AG08395 (cell line): ENCODE measurements around the gene DLK2.
"Not testable (repeated sequence)": the region's sequence is repeated elsewhere in the genome, so short reads cannot be mapped to it uniquely, and the experiment has no call there.

ENCODE experiments used
- DNase-seq: peaks from one replicate; pipeline ENCODE4 v3.0.0; 2012; ENCODE audit warnings: mixed read lengths, low spot score

DLK2 gene

GRCh38 chr6:43481075-43481474, 25.7 kb upstream of the DLK2 start:
- no peak for DNase-seq

- DNase-seq = no peak
Measured at GRCh38 chr6:43478008-43478372, 22.6 kb upstream of the DLK2 start.

GRCh38 chr6:43477235-43478007, 22.1 kb upstream of the DLK2 start, which contains the start of gene TJAP1:
TSS of gene TJAP1 (plus strand) at chr6:43477570. CDS start at chr6:43499002, 21,432 bp downstream.
- DNase-seq = peak; percentile 95

- DNase-seq = no peak
Measured at GRCh38 chr6:43476746-43477145, 21.4 kb upstream of the DLK2 start.

GRCh38 chr6:43475516-43475915, 20.2 kb upstream of the DLK2 start:
- no peak for DNase-seq

GRCh38 chr6:43472515-43472914, 17.2 kb upstream of the DLK2 start:
- no peak for DNase-seq

- no peak for DNase-seq
Measured at GRCh38 chr6:43471399-43471798, 16.1 kb upstream of the DLK2 start.

- no peak for DNase-seq
Measured at GRCh38 chr6:43469947-43470346, 14.6 kb upstream of the DLK2 start.

- no peak for DNase-seq
Measured at GRCh38 chr6:43468748-43469681, 13.7 kb upstream of the DLK2 start.

- DNase-seq = no peak
Measured at GRCh38 chr6:43468240-43468639, 12.9 kb upstream of the DLK2 start.

GRCh38 chr6:43467752-43468151, 12.4 kb upstream of the DLK2 start:
- no peak for DNase-seq

GRCh38 chr6:43467265-43467664, 11.9 kb upstream of the DLK2 start:
- not testable (repeated sequence) for DNase-seq

GRCh38 chr6:43465948-43466347, 10.6 kb upstream of the DLK2 start:
- no peak for DNase-seq

GRCh38 chr6:43464337-43464736, 9.0 kb upstream of the DLK2 start:
- no peak for DNase-seq

GRCh38 chr6:43461936-43462335, 6.6 kb upstream of the DLK2 start:
- no peak for DNase-seq

- DNase-seq = no peak
Measured at GRCh38 chr6:43460032-43460431, 4.7 kb upstream of the DLK2 start.

GRCh38 chr6:43459535-43459934, 4.2 kb upstream of the DLK2 start:
- DNase-seq = no peak

GRCh38 chr6:43458154-43458553, 2.8 kb upstream of the DLK2 start:
- not testable (repeated sequence) for DNase-seq

GRCh38 chr6:43457643-43458042, 2.3 kb upstream of the DLK2 start:
- no peak for DNase-seq

- peak; percentile 91 for DNase-seq
Measured at GRCh38 chr6:43454696-43455530, 435 bp downstream of the DLK2 start.

- DNase-seq = no peak
Measured at GRCh38 chr6:43454290-43454695, 1.1 kb downstream of the DLK2 start.

GRCh38 chr6:43453831-43454230, 1.5 kb downstream of the DLK2 start:
- DNase-seq = no peak
